IgD-negative memory B cell (primary cell): ENCODE results near the gene ERCC6L. TPM values are rescaled to one million over a fixed set of nuclear protein-coding genes. Genes with fewer than 3 reads are reported as not detected.

Experiments
- H3K27ac Mint-ChIP-seq, 3 donors: one replicate each; pipeline ENCODE4 v1.8.0; 2020 to 2022; ENCODE audit warnings: mild to moderate bottlenecking in 3 of 3, mixed read lengths in 3 of 3, moderate library complexity in 1 of 3
- H3K27me3 Mint-ChIP-seq: one replicate; pipeline ENCODE4 v1.8.0; 2021; ENCODE audit warnings: mixed read lengths
- H3K36me3 Mint-ChIP-seq: one replicate; pipeline ENCODE4 v1.8.0; 2020; ENCODE audit warnings: mild to moderate bottlenecking, mixed read lengths
- H3K4me1 Mint-ChIP-seq, 3 donors: one replicate each; pipeline ENCODE4 v1.8.0; 2020 to 2022; ENCODE audit warnings: mixed read lengths in 3 of 3, mild to moderate bottlenecking in 1 of 3
- H3K4me3 Mint-ChIP-seq, 4 donors: one replicate each; pipeline ENCODE4 v1.8.0; 2020 to 2022; ENCODE audit warnings: mild to moderate bottlenecking in 4 of 4, mixed read lengths in 4 of 4, moderate library complexity in 3 of 4
- H3K9me3 Mint-ChIP-seq, 3 donors: one replicate each; pipeline ENCODE4 v1.8.0; 2020 to 2021; ENCODE audit warnings: mixed read lengths in 3 of 3, mild to moderate bottlenecking in 1 of 3
- polyA plus RNA-seq: library from polyadenylated mRNA; unstranded; fragments of 300-500 nt; fragmentation: Illumina TruSeq; gene quantifications from one replicate; pipeline ENCODE4 v1.2.3, GENCODE V29; 2021

Gene ERCC6L
- polyA plus RNA-seq, 1 donor from 2014 or later: 0.15 TPM

DNA sequence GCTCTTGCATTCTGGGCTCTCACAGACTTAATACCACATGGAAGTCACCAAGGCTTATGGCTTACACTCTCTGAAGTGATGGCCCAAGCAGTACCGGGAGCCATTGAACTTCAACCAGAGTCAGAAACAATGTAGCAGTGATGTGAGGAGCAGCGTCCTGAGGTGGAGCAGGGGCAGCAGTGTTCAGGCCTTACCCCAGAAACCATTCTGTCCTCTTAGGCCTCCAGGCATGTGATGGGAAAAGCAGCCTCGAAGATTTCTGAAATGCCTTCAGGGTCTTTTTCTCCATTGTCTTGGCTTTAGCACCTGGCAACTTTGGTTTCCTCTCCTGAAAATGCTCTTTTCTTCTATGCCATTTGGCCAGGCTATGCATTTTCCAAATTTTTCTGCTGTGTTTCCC lies 80.1 kb downstream of the ERCC6L start:
- no peak overlapping the region for H3K27ac Mint-ChIP-seq
- no peaks in the 10 kb centered on the region for H3K4me1 Mint-ChIP-seq
- H3K9me3 Mint-ChIP-seq: peaks cover 0 to 9% (median 2%) of the 10 kb centered on the region in 3 donors
- H3K27me3 Mint-ChIP-seq: peaks cover 5% of the 10 kb centered on the region
- no peak overlapping the region for H3K4me3 Mint-ChIP-seq
- H3K36me3 Mint-ChIP-seq: peaks cover 2% of the 10 kb centered on the region

Other genes starting within 250 kb of the ERCC6L start
- not detected for gene RTL5, start 107.1 kb downstream of the ERCC6L start, polyA plus RNA-seq
- gene PIN4, start 57.3 kb downstream of the ERCC6L start, polyA plus RNA-seq: 28.6 TPM
- gene RPS4X, start 38.2 kb upstream of the ERCC6L start, polyA plus RNA-seq: 883 TPM
- gene CITED1, start 66.9 kb upstream of the ERCC6L start, polyA plus RNA-seq: not detected